ENCODE data around the gene ATG9B.

The ATG9B gene

GRCh38 chr7:150988230-150989226, 35.8 kb downstream of the ATG9B start:
- peak; percentile 84 for TF ChIP-seq CTCF (IDR thresholded peaks at IDR 0.05; ENCODE audit: low read depth, low read length)
- no peak overlapping the region for H3K4me3 ChIP-seq (replicated peaks in 1 of 2; ENCODE audit: low read depth in 2 of 2, low read length in 2 of 2)
- peak; percentile 36 to 53 for DNase-seq (ENCODE audit: low read depth in 2 of 2)

- TF ChIP-seq CTCF (IDR thresholded peaks at IDR 0.05; ENCODE audit: low read depth, low read length) = no peak
- no peak for DNase-seq (ENCODE audit: low read depth in 2 of 2)
These were observed 37.7 kb downstream of the ATG9B start for GRCh38 chr7:150986556-150986955.

GRCh38 chr7:150986099-150986512, 38.2 kb downstream of the ATG9B start:
- H3K4me3 ChIP-seq (replicated peaks in 1 of 2; ENCODE audit: low read depth in 2 of 2, low read length in 2 of 2) = no peak overlapping the region
- peak; percentile 59 for DNase-seq (ENCODE audit: low read depth in 2 of 2)
- TF ChIP-seq CTCF (IDR thresholded peaks at IDR 0.05; ENCODE audit: low read depth, low read length) = peak; percentile 83

More at GRCh38 chr7:150986556-150986955, 37.7 kb downstream of the ATG9B start:
- H3K4me3 ChIP-seq (replicated peaks in 1 of 2; ENCODE audit: low read depth in 2 of 2, low read length in 2 of 2) = no peak overlapping the region

DNA sequence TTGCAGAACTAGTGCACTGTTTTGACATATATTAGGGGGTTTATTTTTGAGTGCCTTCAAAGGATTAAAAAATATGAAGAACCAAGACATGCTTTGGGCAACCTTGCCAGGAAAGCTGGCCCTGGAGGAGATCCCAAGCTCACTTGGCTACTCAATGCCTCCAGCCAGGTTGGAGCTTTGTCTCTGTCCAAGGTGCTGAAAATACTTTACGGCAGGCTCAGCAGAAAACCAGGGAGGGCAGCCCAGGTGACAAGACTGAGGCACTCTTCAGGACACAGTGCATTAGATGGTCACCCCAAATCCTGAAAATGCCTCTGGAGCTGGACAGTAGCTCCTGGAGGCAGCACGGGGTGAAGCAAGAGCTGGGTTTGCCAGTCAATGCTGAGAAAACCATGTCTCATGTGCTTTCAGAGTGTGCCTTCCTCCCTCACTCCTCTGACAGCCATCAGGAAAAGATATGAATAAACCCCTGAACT, 40.4 kb downstream of the ATG9B start:
- DNase-seq (ENCODE audit: low read depth in 2 of 2) = peak; percentile 39 to 40
- H3K4me3 ChIP-seq (replicated peaks in 1 of 2; ENCODE audit: low read depth in 2 of 2, low read length in 2 of 2) = no peak overlapping the region
- TF ChIP-seq CTCF (IDR thresholded peaks at IDR 0.05; ENCODE audit: low read depth, low read length) = no peak

GRCh38 chr7:150982351-150982750, 41.9 kb downstream of the ATG9B start:
- no peak for TF ChIP-seq CTCF (IDR thresholded peaks at IDR 0.05; ENCODE audit: low read depth, low read length)
- no peak for DNase-seq (ENCODE audit: low read depth in 2 of 2)
- H3K4me3 ChIP-seq (replicated peaks in 1 of 2; ENCODE audit: low read depth in 2 of 2, low read length in 2 of 2) = no peak overlapping the region

DNA sequence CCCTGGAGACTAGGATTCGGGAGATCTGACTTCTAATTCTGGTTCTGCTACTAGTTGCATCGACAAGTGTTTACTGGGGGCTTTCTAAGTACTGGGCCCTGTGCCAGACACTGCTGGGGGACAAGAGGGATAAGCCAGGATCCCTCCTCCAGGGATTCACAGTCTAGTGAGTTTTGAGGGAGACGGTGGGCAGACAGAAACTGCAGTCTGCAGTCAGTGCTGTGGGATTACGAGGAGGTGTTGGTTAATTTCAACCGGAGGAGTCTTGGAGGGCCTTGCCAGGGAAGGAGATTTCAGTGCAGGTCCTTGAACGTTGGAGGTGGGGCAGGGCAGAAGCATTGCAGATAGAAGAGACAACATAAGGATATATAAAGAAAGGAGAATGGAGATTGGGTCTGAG, 42.6 kb downstream of the ATG9B start:
- H3K4me3 ChIP-seq (replicated peaks in 1 of 2; ENCODE audit: low read depth in 2 of 2, low read length in 2 of 2) = no peak overlapping the region
- DNase-seq (ENCODE audit: low read depth in 2 of 2) = no peak
- no peak for TF ChIP-seq CTCF (IDR thresholded peaks at IDR 0.05; ENCODE audit: low read depth, low read length)
